NCI-H146 treated with DMSO at 0.1 percent for 48 hours (cell line): ENCODE results near the gene UGT1A8.
"Not testable (repeated sequence)": the region's sequence is repeated elsewhere in the genome, so short reads cannot be mapped to it uniquely, and the experiment has no call there.

Source experiments
- DNase-seq: peaks from one replicate; lab custom pipeline; 2025; ENCODE audit not compliant: unreplicated experiment; lab: John Stamatoyannopoulos, UW

The UGT1A8 gene

GRCh38 chr2:233638836-233639235 is 21.4 kb downstream of the UGT1A8 start:
- no peak for DNase-seq

GRCh38 chr2:233639860-233640259 is 22.4 kb downstream of the UGT1A8 start:
- DNase-seq, result no peak

DNA sequence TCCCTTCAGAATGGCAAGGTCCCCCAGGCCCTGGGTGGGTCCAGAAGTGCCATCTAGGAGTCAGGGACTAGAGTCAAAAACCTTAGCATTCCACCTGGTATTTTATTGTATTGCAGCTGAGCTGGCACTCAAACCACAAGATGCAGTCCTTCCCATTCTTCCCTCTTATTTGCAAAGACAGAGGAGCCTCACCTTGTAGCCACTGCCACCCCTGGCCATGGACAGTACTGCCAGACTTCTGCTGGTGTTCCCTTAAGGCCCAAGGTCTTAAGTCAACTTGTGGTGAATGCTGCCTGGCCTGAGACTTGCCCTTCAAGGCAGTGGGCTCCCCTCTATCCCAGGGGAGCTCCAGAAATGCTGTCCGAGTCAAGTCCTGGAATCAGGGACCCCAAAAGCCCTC is 25.7 kb downstream of the UGT1A8 start:
- DNase-seq, result no peak

DNA sequence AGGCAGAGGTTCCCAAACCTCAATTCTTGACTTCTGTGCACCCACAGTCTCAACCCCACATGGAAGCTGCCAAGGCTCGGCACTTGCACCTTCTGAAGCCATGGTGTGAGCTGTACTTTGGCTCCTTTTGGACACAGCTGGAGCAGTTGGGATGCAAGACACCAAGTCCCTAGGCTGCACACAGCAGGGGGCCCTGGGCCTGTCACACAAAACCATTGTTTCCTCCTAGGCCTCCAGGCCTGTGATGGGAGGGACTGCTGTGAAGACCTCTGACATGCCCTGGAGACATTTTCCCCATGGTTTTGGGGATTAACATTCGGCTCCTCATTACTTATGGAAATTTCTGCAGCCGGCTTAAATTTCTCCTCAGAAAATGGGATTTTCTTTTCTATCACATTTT is 28.6 kb downstream of the UGT1A8 start:
- not testable (repeated sequence) for DNase-seq

DNA sequence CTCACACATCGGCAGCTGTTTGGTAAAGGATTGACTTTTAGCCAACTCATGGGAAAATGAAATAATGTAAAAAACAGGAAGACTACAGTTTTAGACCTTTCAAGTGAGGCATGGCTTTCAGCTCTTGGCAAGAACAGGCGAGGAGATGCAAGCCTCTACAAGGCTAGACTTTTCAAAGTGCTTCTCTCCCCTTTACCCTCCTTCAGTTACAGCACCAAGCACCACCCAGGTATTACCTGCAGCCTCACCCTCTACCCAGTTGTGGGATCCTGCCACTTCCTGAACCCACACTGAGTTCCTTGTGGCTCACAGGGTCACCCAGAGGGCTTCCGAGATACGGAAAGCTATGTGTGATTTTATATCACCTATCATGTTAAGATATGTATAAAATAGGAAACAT is 33.5 kb downstream of the UGT1A8 start:
- DNase-seq, result no peak

GRCh38 chr2:233651430-233651829 is 34.0 kb downstream of the UGT1A8 start:
- no peak for DNase-seq

- no peak for DNase-seq
Observed at GRCh38 chr2:233654501-233654900, 37.1 kb downstream of the UGT1A8 start.

DNA sequence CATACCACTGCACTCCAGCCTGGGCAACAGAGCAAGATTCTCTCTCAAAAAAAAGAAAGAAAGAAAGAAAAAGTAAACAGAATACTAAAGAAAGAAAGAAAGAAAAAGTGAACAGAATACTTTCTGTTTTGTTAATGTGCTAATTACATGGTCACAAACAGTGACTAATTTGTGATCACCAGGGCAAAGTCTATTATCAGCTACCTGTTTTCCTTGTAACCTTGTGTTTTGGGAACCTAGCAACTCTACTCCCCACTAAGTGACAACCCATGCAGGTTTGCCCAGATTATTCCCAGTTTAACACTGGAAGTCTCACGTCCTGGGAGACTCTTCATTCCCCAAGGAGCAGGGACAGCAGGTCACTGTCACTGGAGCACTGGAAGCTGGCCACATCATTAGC is 37.6 kb downstream of the UGT1A8 start:
- DNase-seq, result no peak

DNA sequence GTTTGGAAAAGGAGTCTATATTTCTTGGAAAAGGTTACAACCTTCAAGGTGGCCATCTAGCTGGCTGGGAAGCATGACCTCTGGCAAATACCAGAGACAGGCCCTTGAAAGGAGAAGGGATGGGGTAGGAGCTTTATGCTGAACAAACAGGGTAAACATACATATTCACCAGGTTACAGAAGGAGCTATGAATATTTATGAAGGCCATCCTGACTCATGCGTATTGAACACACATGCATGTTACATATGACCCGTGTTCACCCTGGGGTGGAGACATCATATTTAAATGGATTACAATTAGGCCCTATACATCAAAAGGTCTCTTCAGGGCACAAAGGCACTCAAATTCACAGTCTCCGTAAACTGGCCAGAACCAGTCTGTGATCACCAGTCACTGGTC is 38.5 kb downstream of the UGT1A8 start:
- DNase-seq, result not testable (repeated sequence)

GRCh38 chr2:233656443-233656842 is 39.0 kb downstream of the UGT1A8 start:
- DNase-seq, result no peak

- no peak for DNase-seq
Observed at GRCh38 chr2:233658610-233659009, 41.2 kb downstream of the UGT1A8 start.

GRCh38 chr2:233663911-233664310 is 46.5 kb downstream of the UGT1A8 start:
- no peak for DNase-seq

DNA sequence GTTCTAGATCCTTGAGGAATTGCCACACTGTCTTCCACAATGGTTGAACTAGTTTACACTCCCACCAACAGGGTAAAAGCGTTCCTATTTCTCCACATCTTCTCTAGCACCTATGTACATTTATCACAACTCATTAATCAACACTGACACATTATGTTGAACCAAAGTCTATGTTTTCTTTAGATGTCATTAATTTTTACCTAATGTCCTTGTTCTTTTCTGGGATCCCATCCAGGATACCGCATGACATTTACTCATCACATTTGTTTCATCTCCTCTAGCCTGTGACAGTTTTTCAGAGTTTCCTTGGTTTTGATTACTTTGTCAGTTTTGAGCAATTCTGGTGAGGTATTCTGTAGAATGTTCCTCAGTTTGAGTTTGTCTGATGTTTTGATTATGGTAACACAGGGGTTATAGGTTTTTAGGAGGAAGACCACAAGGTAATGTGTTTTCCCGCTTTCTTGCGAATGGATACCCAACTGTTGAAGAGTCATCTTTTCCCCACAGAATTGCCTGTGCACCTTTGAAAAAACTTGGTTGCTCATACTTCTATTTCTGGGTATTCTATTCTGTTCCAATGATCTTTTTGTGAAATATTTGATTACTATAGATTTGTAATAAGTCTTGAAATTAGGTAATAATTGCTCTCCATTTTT is 51.3 kb downstream of the UGT1A8 start:
- no peak for DNase-seq

- DNase-seq, result no peak
Observed at GRCh38 chr2:233671290-233672161, 54.1 kb downstream of the UGT1A8 start, which contains the start of gene UGT1A9. UGT1A9 (plus strand) TSS chr2:233671898; CDS start chr2:233671935, 37 bp downstream.

- no peak for DNase-seq
Observed at GRCh38 chr2:233672886-233673285, 55.5 kb downstream of the UGT1A8 start.

GRCh38 chr2:233673896-233674295 is 56.5 kb downstream of the UGT1A8 start:
- DNase-seq, result no peak

- no peak for DNase-seq
Observed at GRCh38 chr2:233674314-233674713, 56.9 kb downstream of the UGT1A8 start.

DNA sequence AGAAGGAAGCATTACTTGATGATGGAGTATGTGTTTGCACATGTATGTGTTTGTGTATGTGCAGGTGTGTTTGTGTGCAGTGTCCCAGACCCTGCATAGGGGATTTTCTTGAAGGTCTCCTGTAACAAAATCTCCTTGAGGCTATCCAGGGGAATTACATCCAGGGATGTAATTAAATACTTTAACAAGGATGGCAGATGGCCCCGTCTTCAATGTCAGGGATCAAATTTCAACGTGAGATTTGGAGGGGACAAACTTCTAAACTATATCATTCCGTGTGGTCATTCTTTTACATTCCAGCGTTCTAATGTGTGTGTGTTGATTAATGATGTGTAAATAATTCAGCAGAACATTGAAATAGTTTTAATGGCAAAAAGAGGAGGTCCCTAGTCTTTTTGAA is 57.6 kb downstream of the UGT1A8 start:
- DNase-seq, result no peak

GRCh38 chr2:233676046-233676445 is 58.6 kb downstream of the UGT1A8 start:
- DNase-seq, result no peak

DNA sequence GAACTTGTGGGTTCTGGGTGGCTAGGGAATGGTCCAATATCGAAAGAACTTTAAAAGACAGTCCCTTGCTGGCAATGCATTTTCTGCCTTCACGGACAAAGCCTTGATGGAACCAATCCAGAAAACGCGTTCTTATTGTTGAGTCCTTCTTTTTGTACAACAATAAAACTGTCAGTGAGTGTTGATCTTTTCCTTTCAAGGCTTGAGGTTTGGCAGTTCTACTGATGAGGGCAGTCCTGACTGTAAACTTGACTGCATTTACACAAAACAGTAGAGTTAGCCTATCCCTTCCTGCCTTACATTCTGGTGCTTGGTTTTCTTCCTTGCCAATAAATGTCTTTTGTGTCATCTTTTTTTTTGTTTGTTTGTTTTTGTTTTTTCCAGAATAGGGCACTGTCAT is 61.8 kb downstream of the UGT1A8 start:
- DNase-seq, result no peak

DNA sequence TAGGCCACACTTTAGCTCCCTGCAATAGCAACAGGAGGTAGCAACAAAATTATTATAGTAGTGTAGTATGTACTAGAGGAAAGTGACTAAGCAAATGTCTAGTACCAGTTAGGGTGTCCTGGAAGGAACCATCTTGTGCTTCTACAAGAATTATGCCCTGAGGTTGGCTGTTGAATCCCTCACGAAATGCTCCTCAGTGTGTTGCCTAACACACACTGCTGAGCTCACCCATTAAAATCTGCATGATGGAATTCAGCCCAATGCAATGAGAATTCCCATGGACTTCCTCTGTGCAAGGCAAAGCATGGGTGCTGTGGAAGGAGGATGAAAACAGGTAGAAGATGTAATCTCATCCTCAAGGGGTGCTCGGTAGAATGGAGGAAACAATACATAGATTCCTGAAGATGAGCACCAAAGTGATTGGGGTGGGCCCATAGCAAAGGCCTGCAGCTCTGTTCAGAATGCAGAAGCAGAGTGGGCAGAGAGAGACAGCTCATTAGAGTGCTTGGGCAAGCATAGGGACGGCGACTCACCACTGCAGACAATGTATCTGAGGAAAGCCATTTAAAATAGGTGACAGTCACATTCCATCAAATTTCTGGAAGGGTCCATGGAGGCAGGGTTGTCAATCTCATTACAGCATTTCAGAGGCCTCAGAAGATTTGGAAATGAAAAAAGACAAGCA is 63.1 kb downstream of the UGT1A8 start:
- DNase-seq, result no peak
